ENCODE data around the gene KLC3.

KLC3 gene

DNA sequence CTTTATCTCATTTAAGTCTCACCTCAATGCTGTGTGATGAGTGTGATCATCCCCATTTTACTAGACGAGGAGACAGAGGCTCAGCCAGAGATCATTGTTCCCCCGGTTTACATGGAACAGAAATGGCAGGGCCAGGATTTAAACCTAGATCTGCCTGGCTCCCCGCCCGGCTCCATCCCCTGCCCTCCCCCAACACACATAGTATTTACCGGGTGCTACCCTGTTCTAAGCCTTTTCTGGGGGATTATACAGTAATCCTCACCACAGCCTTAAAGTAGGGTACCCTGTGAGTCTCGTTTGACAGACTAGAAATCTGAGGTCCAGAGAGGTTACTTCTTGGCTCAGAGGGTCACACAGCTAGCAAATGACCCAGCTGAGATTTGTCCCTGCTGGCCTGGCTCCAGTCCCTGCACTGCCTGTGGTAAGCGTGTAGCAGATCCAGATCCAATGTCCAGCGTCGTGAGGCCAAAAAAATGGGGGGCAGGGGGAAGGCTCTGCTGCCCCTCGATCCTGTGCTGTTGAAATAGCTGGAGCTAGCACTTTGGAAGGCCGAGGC, 3.8 kb upstream of the KLC3 start:
- Histone ChIP-seq H3K36me3 (ENCODE audit: insufficient read depth, low read length) (no peaks in the 10 kb centered on the region), H3K27ac (ENCODE audit: low read length) (no peak overlapping the region), H3K9ac (ENCODE audit: low read depth, low read length) (no peak overlapping the region), H3K4me3 (ENCODE audit: low read depth in 1 of 2, low read length in 2 of 2) (no peak overlapping the region), H3K9me3 (ENCODE audit: insufficient read depth, low read length, severe bottlenecking) (no peaks in the 10 kb centered on the region), H3K27me3 (ENCODE audit: insufficient read depth, low read length, poor library complexity) (no peaks in the 10 kb centered on the region), H3K4me2 (ENCODE audit: insufficient read depth, low read length) (no peak overlapping the region), H4K20me1 (ENCODE audit: insufficient read depth, low read length) (no peaks in the 10 kb centered on the region), H3K79me2 (ENCODE audit: insufficient read depth, low read length) (no peaks in the 10 kb centered on the region), H2AFZ (ENCODE audit: low read depth, low read length) (no peak overlapping the region), H3K4me1 (ENCODE audit: insufficient read depth, low read length) (peaks cover 5% of the 10 kb centered on the region; the same call in 1 of the 2 replicates)
- TF ChIP-seq EZH2 (IDR thresholded peaks at IDR 0.05; ENCODE audit: borderline replicate concordance, low read depth, low read length, severe bottlenecking): no peak
- TF ChIP-seq, protein P1, sequence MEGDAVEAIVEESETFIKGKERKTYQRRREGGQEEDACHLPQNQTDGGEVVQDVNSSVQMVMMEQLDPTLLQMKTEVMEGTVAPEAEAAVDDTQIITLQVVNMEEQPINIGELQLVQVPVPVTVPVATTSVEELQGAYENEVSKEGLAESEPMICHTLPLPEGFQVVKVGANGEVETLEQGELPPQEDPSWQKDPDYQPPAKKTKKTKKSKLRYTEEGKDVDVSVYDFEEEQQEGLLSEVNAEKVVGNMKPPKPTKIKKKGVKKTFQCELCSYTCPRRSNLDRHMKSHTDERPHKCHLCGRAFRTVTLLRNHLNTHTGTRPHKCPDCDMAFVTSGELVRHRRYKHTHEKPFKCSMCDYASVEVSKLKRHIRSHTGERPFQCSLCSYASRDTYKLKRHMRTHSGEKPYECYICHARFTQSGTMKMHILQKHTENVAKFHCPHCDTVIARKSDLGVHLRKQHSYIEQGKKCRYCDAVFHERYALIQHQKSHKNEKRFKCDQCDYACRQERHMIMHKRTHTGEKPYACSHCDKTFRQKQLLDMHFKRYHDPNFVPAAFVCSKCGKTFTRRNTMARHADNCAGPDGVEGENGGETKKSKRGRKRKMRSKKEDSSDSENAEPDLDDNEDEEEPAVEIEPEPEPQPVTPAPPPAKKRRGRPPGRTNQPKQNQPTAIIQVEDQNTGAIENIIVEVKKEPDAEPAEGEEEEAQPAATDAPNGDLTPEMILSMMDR (IDR thresholded peaks at IDR 0.05; ENCODE audit: borderline replicate concordance, extremely low read depth, low read length, poor library complexity, severe bottlenecking): no peak
- ATAC-seq (ENCODE audit: insufficient read depth, low read depth): no peak
- no peak for DNase-seq

DNA sequence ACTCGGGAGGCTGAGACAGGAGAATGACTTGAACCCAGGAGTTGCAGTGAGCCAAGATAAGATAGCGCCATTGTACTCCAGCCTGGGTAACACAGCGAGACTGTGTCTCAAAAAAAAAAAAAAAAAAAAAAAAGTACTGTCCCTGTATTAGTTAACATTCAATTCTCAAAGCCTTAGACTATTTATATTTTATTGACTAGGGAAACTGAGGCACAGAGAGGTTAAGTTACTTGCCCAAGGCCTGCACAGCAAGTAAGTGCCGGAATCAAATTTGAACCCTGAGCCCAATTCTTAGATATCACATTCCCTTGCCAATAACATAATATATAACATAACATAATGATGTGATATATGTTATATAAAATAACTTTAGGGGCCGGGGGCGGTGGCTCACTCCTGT, 921 bp upstream of the KLC3 start:
- Histone ChIP-seq H3K79me2 (ENCODE audit: insufficient read depth, low read length) (no peaks in the 10 kb centered on the region), H3K36me3 (ENCODE audit: insufficient read depth, low read length) (no peaks in the 10 kb centered on the region), H3K9me3 (ENCODE audit: insufficient read depth, low read length, severe bottlenecking) (no peaks in the 10 kb centered on the region), H3K9ac (ENCODE audit: low read depth, low read length) (no peak overlapping the region), H3K4me1 (ENCODE audit: insufficient read depth, low read length) (peaks cover 5% of the 10 kb centered on the region; the same call in 1 of the 2 replicates), H3K27me3 (ENCODE audit: insufficient read depth, low read length, poor library complexity) (no peaks in the 10 kb centered on the region), H3K4me2 (ENCODE audit: insufficient read depth, low read length) (no peak overlapping the region), H2AFZ (ENCODE audit: low read depth, low read length) (no peak overlapping the region), H3K27ac (ENCODE audit: low read length) (no peak overlapping the region), H3K4me3 (ENCODE audit: low read depth in 1 of 2, low read length in 2 of 2) (no peak overlapping the region), H4K20me1 (ENCODE audit: insufficient read depth, low read length) (no peaks in the 10 kb centered on the region)
- TF ChIP-seq, protein P1 (IDR thresholded peaks at IDR 0.05; ENCODE audit: borderline replicate concordance, extremely low read depth, low read length, poor library complexity, severe bottlenecking): no peak
- TF ChIP-seq EZH2 (IDR thresholded peaks at IDR 0.05; ENCODE audit: borderline replicate concordance, low read depth, low read length, severe bottlenecking): no peak
- DNase-seq (no peak), ATAC-seq (ENCODE audit: insufficient read depth, low read depth) (no peak)

DNA sequence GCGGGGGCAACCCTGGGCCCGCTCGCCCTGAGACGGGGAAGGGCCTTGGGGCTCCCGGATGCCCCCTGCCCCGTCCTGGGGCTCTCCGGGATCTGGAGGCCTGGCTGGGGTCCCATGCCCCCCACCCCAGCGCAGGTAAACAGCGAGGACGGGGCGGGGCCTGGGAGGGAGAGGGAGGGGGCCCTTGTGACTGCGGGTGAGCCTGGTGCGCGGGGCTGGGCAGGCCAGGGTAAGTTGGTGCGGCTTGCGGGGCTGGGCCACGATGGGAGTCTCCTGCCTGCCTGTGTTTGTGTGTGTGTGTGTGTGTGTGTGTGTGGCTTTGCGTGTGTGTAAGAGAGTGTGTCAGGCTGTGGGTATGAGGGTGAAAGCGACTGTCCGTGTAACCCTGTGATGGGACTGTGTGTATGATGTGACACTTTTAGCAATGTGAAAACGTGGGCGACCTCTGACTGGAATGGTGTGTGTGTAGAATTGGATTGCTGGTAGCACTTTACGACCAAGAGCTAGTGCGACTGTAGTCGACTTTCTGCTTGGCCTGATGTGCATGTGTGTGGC, 426 bp downstream of the KLC3 start:
- Histone ChIP-seq H3K4me2 (ENCODE audit: insufficient read depth, low read length) (no peak overlapping the region), H2AFZ (ENCODE audit: low read depth, low read length) (no peak overlapping the region), H3K27ac (ENCODE audit: low read length) (no peak overlapping the region), H3K79me2 (ENCODE audit: insufficient read depth, low read length) (no peaks in the 10 kb centered on the region), H3K36me3 (ENCODE audit: insufficient read depth, low read length) (no peaks in the 10 kb centered on the region), H3K27me3 (ENCODE audit: insufficient read depth, low read length, poor library complexity) (no peaks in the 10 kb centered on the region), H3K4me3 (ENCODE audit: low read depth in 1 of 2, low read length in 2 of 2) (no peak overlapping the region), H3K4me1 (ENCODE audit: insufficient read depth, low read length) (peaks cover 5% of the 10 kb centered on the region; the same call in 1 of the 2 replicates), H3K9me3 (ENCODE audit: insufficient read depth, low read length, severe bottlenecking) (no peaks in the 10 kb centered on the region), H3K9ac (ENCODE audit: low read depth, low read length) (no peak overlapping the region), H4K20me1 (ENCODE audit: insufficient read depth, low read length) (no peaks in the 10 kb centered on the region)
- ATAC-seq (ENCODE audit: insufficient read depth, low read depth) (no peak), DNase-seq (no peak)
- TF ChIP-seq, protein P1 (IDR thresholded peaks at IDR 0.05; ENCODE audit: borderline replicate concordance, extremely low read depth, low read length, poor library complexity, severe bottlenecking): no peak
